HG02870 (cell line): Measurements from ENCODE around the gene C10orf67.
"Not testable (repeated sequence)": the region's sequence is repeated elsewhere in the genome, so short reads cannot be mapped to it uniquely, and the experiment has no call there.

Experiments
- ATAC-seq: cut with Tn5 transposase; IDR thresholded peaks from one replicate; pipeline ENCODE4 v1.9.1; 2021; ENCODE audit warnings: mild to moderate bottlenecking, moderate library complexity; ENCODE audit not compliant: unreplicated experiment

The C10orf67 gene

DNA sequence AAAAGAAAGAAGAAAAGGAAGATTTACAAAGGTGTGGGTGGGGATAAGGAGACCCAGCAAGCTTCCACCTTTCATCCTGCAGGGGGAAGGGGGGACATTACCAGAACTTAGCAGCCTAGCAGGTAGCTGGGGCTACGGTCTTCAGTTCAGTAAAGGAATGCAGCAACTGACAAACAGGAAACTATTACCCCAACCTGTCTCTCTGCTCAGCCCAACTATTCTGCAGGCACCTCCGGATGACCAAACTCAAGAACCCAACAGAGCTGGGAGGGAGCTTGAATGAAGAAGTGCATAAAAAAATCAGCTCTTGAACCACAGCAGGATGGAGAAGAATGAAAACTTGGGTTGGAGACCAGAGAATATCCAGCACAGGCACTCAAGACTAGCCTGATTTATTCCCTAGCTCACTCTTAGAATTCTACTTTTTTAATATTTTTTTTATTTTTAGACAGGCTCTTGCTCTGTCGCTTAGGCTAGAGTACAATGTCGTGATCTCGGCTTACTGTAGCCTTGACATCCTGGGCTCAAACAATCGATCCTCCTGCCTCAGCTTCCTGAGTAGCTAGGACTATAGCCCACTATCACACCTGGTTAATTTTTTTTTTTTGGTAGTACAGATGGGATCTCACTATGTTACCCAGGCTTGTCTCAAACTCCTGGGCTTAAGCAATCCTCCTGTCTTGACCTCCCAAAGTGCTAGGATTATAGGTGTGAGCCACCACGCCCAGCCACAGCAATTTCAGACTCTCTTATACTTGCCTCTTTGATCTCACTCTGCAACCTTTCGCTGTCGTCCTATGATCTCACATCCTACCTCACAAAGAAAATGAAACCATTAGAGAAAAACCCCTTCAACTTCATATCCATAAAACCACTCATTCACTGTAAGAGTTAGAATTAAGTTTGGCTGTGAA, 18.5 kb upstream of the C10orf67 start:
- ATAC-seq, result peak; percentile 41

DNA sequence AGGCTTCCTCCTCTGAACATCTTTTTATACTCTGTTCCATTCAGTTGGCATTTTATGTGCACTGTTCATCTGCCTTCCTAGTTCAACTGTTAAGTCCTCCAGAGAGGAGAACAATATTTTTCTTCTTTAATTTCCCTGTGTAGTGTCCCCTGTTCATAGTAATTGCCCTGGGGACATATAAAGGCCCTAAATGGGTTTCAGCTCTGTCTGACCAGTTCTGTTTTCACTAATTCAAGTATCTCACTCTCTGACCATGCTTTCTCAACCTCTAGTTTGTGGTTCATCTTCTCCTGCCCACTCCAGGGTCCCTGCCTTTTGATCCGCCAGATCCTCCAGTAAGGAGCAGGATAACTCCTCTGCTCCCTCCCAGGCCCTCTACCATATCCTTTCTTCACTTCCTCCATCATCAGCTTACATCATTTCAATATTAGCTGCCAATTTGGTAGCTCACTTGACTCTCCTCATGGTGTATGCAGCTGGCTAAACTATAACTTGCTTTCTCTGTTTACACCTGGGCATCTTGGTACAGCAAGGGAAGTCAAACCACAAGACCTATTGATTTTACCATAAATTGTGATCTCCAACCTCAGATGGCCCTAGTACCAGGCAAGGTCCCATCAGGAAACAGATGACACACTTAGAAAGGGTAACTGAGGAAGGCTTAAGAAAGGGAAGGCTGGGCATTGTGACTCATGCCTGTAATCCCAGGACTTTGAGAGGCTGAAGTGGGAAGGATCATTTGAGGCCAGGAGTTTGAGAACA, 17.7 kb upstream of the C10orf67 start:
- peak; percentile 30 for ATAC-seq

GRCh38 chr10:23361665-23362064, 17.1 kb upstream of the C10orf67 start:
- ATAC-seq, result no peak

- no peak for ATAC-seq
Measured at GRCh38 chr10:23359692-23360380, 15.2 kb upstream of the C10orf67 start.

GRCh38 chr10:23358357-23358756, 13.8 kb upstream of the C10orf67 start:
- no peak for ATAC-seq

DNA sequence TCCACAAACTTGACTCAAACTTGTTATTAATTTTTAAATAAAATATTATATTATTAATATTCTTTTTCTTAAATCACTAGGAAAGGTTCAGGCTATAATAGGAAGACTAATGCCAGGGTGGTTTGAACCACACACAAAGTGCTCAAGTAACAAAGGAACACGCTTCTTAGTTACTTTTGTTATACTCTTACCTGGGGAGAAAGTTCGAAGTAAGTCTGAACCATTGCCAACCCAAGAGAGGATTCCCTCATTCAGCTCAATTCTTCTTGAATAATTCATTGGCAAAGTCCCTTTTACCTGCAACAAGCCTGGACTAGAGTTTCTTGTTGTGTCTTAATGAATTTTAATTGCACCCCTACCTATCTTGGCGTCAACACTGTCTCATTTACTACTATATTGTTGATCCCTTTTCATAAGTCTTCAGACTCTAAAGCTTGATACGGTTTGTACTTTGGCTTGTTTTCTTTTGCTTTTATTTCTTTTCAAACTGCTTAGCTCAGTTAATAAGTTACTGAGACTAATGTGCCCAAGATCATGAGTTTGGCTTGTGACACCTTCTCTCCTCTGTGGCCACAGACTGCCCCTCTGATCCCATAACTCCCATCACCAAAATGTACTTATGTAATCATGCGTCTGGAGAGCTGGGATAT, 10.2 kb upstream of the C10orf67 start:
- ATAC-seq, result no peak

DNA sequence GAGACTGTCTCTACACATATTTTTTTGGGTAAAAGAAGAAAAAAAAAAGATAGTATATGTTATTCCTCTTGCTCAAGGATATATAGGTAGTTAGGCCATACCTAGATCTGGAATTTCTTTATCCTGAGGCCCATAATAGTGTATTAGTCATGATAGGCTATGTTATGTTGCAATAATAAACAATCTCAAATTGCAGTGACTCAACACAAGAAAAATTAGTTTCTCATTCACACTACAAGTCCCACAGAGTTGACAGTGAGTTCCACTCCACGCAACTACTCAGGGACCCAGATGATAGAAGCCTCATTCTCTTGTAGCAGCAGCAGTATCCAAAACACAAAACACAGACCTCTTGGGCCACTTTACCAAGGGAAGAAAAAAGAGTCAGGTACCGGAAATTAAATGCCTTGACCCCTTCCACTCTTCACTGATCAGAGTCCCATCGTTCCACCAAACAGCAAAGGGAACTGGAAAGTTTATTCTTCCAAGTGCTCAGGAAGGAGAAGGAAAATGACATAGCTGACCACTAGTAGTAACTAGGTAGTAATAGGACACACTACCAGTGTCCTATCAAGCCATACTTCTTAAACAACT, 7.4 kb upstream of the C10orf67 start:
- ATAC-seq, result no peak

DNA sequence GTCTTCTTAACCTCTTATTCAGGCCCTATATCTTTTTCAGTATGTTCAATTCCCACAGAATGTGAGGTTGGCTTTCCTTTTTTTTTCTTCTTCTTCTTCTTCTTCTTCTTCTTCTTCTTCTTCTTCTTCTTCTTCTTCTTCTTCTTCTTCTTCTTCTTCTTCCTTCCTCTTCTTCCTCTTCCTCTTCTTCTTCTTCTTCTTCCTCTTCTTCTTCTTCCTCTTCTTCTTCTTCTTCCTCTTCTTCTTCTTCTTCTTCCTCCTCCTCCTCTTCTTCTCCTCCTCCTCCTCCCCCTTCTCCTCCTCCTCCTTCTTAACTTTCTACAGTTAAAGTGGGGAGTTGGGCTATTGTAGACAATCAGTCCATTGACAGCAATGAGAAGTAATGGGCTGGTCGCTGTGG, 6.1 kb upstream of the C10orf67 start:
- not testable (repeated sequence) for ATAC-seq

GRCh38 chr10:23345861-23346260, 1.3 kb upstream of the C10orf67 start:
- ATAC-seq, result no peak

- no peak for ATAC-seq
Measured at GRCh38 chr10:23343591-23344240, 881 bp downstream of the C10orf67 start.

DNA sequence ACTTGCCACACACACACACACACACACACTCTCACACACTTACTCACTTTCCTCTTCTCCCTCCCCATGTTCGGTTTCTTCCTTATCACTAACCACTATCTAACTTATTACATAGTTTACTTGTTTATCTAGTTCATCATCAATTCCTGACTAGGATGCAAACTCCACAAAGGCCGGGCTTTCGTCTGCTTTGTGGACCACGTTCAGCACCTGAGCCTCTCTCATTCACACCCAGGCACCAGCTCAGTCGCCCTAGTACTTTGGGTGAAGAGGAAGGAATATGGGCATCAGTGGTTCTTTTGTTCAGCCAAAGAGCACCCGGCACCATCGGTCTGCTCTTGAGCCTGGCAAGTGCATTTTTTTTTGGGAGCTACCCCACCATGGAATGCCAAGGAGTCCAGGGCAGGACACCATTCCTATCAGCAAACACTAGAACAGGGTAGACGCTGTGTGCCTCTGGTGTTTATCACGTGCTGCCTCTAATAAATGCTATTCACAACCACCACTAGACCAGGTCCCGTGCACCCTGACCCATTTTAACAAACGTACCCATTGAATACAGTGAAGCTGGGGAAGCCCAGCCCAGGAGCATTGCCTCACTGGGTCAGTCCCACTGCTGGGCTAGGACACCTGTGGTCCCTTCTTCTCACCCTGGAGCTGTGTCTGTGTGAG, 2.2 kb downstream of the C10orf67 start:
- ATAC-seq, result no peak

DNA sequence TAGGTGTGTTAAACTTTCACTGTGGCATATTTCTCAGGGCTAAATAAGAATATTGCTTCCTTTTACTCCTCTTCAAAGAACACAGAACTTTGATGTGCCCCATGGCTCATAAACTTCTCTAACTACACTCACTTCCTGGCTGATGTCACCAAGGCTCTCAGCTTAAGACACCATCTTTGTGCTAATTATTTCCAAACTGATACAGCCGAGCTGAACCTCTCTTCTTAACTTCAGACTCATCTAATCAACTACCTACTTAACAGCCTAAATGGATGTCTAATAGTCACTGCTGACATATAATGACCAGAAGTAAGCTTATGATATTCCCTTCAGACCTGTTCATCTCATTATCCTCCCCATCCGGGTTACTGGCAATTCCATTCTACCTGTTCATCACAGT, 3.6 kb downstream of the C10orf67 start:
- no peak for ATAC-seq

DNA sequence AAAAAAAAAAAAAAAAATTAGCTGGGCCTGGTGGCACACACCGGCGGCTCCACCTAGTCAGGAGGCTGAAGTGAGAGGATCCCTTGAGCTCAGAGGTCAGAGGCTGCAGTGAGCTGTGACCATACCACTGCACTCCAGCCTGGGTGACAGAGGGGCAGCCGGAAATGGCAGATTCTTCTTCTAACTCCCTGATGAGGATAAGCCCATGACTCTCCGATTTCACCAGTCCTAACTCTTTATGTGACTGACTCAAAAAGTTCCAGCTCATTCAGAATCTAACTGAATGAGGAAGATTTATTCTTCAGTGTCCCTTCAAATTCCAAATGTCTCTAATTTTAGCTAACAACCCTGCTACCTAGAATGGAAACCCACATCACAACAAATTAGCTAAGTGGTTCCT, 4.2 kb downstream of the C10orf67 start:
- no peak for ATAC-seq

- no peak for ATAC-seq
Measured at GRCh38 chr10:23338886-23339285, 5.7 kb downstream of the C10orf67 start.

DNA sequence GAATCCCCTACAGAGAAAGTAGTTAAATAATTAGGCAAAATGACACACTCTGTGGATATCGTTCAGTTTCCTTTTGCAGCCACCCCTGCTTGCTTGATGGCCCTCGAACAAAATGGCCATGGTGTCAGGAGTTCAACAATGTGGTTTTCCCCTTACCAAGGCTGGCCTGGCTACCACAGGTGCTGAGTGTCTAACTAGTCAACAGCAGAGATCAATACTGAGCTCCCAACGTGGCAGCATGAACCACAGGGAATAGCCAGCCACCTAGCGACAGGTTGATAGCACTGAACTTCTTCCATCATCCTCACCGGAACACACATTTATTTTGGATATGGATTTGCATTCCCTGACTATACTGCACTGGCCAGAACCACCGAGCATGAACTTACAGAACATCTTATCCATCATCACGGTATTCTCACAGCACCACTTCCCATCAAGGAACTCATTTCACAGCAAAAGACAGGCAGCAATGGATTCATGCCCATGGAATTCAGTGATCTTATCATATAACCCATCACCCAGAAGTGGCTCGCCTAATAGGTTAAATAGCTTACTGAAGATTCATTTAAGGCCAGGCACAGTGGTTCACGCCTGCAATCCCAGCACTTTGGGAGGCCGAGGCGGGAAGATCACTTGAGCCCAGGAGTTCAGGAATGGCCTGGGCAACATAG, 6.3 kb downstream of the C10orf67 start:
- ATAC-seq, result no peak

DNA sequence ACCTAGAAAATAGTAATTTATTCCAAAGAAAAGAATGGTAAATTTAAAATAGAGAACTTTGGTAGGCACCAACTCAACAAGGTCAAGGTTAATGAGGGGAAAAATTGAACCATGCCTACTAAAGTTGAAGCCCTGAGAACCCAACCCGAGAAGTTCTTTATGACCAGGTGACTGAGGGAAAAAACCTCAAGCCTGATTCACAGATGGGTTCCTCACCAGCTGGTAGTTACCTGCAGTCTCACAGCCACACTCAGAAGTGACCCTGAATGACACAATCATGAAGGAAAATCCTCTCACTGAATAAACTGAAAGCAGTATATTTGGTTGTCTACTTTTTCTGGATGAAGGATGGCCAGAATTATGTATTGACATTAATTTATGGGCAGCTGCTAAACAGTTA, 7.0 kb downstream of the C10orf67 start:
- no peak for ATAC-seq

- ATAC-seq, result no peak
Measured at GRCh38 chr10:23331567-23332301, 12.9 kb downstream of the C10orf67 start.

GRCh38 chr10:23330948-23331347, 13.6 kb downstream of the C10orf67 start:
- no peak for ATAC-seq
